Measurements from ENCODE around the gene COL8A1. TPM values are rescaled to one million over a fixed set of nuclear protein-coding genes. Genes with fewer than 3 reads are reported as not detected.

The COL8A1 gene
- total and polyA plus RNA-seq, 10 of the 15 experiments (the other 5 are each of a cell fraction or from before 2014, with no cell fraction given), result 0.04 to 0.73 (median 0.10) TPM; not detected in 5

- Histone ChIP-seq H3K9me3 (replicated peaks; ENCODE audit: control insufficient read depth, insufficient read depth, low read length) (no peaks in the 10 kb centered on the region), H3K4me3 (no peak overlapping the region), H2AFZ (ENCODE audit: control insufficient read depth, low read depth, low read length) (no peak overlapping the region), H3K27me3 (replicated peaks in 1 of 2; ENCODE audit: control insufficient read depth in 2 of 2, insufficient read depth in 2 of 2, low read length in 1 of 2) (no peaks in the 10 kb centered on the region), H3K4me1 (ENCODE audit: control insufficient read depth, insufficient read depth, low read length) (peaks cover 11% of the 10 kb centered on the region; the same call in 1 of the 2 replicates), H3K4me2 (ENCODE audit: control insufficient read depth, insufficient read depth) (no peak overlapping the region), H3K79me2 (ENCODE audit: control insufficient read depth, insufficient read depth, low read length) (peaks cover 4% of the 10 kb centered on the region; the same call in 1 of the 2 replicates), H4K20me1 (ENCODE audit: control insufficient read depth, insufficient read depth) (no peaks in the 10 kb centered on the region), H3K27ac (ENCODE audit: control insufficient read depth, insufficient read depth) (no peak overlapping the region), H3K9ac (ENCODE audit: control insufficient read depth, insufficient read depth, low read length) (no peak overlapping the region), H3K36me3 (ENCODE audit: control insufficient read depth in 2 of 2, insufficient read depth in 2 of 2, low read length in 1 of 2) (no peaks in the 10 kb centered on the region)
- in situ Hi-C loops (cut with MboI) (no loop called here), intact Hi-C loops (cut with micrococcal nuclease; ENCODE audit: unreplicated experiment) (loop anchor here (1.0 to 5.0 kb wide), 4 partner anchors 94 to 411 kb away; no protein-coding TSS in a partner anchor)
- ATAC-seq (peak; percentile 86), DNase-seq (ENCODE audit: low read depth, low spot score) (no peak), FAIRE-seq (peak; percentile 81)
- WGBS (ENCODE audit: insufficient coverage, insufficient replicate concordance, low lambda C conversion rate, missing lambda C conversion rate), result 46% methylated on average over 2 of the region's 2 CpGs
- ChIA-PET RAD21 (ENCODE audit: unreplicated experiment) (interaction anchor here (0.7 to 2.5 kb wide), 19 partner anchors 9 to 748 kb away, joined by 3 to 62 read pairs (median 5); partner anchors contain the start of genes CMSS1 and TBC1D23), CTCF (interaction anchor here (0.6 to 2.6 kb wide), 28 partner anchors 10 to 954 kb away, joined by 3 to 80 read pairs (median 6); partner anchors contain the start of gene TBC1D23), POLR2A (interaction anchor here (0.9 kb wide), 1 partner anchor 9 kb away, joined by 3 read pairs; no protein-coding TSS in a partner anchor), SMC1A (ENCODE audit: uncharacterized antibody, unreplicated experiment) (interaction anchor here (0.6 to 2.3 kb wide), 20 partner anchors 10 to 513 kb away, joined by 3 to 46 read pairs (median 4); partner anchors contain the start of gene TBC1D23)
- TF ChIP-seq SMC3 (IDR thresholded peaks at IDR 0.05; ENCODE audit: borderline replicate concordance, low read length) (peak; percentile 59; the same call in 1 of the 2 replicates), TCF12 (IDR thresholded peaks at IDR 0.05; ENCODE audit: low read depth, low read length) (no peak), ZNF592 (IDR thresholded peaks at IDR 0.05) (0 out of 2 replicates have a peak, but pooled peaks have one; percentile 49), RAD21 (IDR thresholded peaks at IDR 0.05; ENCODE audit: insufficient read depth, low read depth, low read length) (peak; percentile 89), CTCF (IDR thresholded peaks at IDR 0.05 in 2 of 3, conservative IDR thresholded peaks at IDR 0.05 in 1 of 3; ENCODE audit: control insufficient read depth in 2 of 3, extremely low read depth in 1 of 3, insufficient read depth in 1 of 3, low read depth in 3 of 3, low read length in 3 of 3) (peak; percentile 46 to 65 (median 57); a peak in 5 of 6 replicates)
- BruUV-seq (replicated peaks), result no TSS peak
Observed at GRCh38 chr3:99842826-99843589, 204.6 kb downstream of the COL8A1 start.

Measured in GM12878 (cell line).